H1 (cell line): Measurements from ENCODE around the gene TOR1AIP1. TPM values are rescaled to one million over a fixed set of nuclear protein-coding genes. Genes with fewer than 3 reads are reported as not detected.

ENCODE experiments used
- ASH2L ChIP-seq: fragments of 200-600, 300-600 bp; sonication (generic); IDR thresholded peaks from one replicate; pipeline ENCODE4 v1.7.1; 2017; ENCODE audit warnings: low read length
- BRCA1 ChIP-seq: IDR thresholded peaks from 2 replicates; pipeline ENCODE4 v1.6.1; 2012; ENCODE audit warnings: low read depth, low read length, improper control_type of control experiment
- EZH2 ChIP-seq: fragments of 200-600 bp; sonication (generic); IDR thresholded peaks from 2 replicates; pipeline ENCODE4 v1.7.1; 2012; ENCODE audit warnings: low read depth, mild to moderate bottlenecking, moderate library complexity, low read length, inconsistent platforms; ENCODE audit not compliant: severe bottlenecking
- MAX ChIP-seq: IDR thresholded peaks from 2 replicates; pipeline ENCODE4 v1.6.1; 2012; ENCODE audit warnings: inconsistent platforms
- POLR2A ChIP-seq, 2 experiments: IDR thresholded peaks; 1 replicate in 1 of 2; 2 replicates in 1 of 2; pipeline ENCODE4 v1.6.1; 2011; ENCODE audit warnings: low read depth in 2 of 2, low read length in 2 of 2, mild to moderate bottlenecking in 2 of 2; ENCODE audit errors: control extremely low read depth in 1 of 2
- RAD21 ChIP-seq, 2 experiments: IDR thresholded peaks in 1 of 2; conservative IDR thresholded peaks in 1 of 2; 2 replicates each; pipeline ENCODE4 v1.6.1; 2011; ENCODE audit warnings: low read depth in 2 of 2, low read length in 2 of 2, improper control_type of control experiment in 1 of 2, inconsistent platforms in 1 of 2, mild to moderate bottlenecking in 1 of 2, moderate library complexity in 1 of 2
- RXRA ChIP-seq: IDR thresholded peaks from 2 replicates; pipeline ENCODE4 v1.6.1; 2011; ENCODE audit warnings: low read depth, mild to moderate bottlenecking, low read length, moderate library complexity; ENCODE audit not compliant: insufficient read depth
- SIN3A ChIP-seq, 2 experiments: IDR thresholded peaks in 1 of 2; conservative IDR thresholded peaks in 1 of 2; 2 replicates each; pipeline ENCODE4 v1.6.1; 2011 to 2012; ENCODE audit warnings: low read length in 2 of 2, improper control_type of control experiment in 1 of 2, low read depth in 1 of 2, mild to moderate bottlenecking in 1 of 2
- SP1 ChIP-seq: IDR thresholded peaks from 2 replicates; pipeline ENCODE4 v1.6.1; 2011; ENCODE audit warnings: low read depth, low read length
- SP4 ChIP-seq: IDR thresholded peaks from 2 replicates; pipeline ENCODE4 v1.6.1; 2012; ENCODE audit warnings: low read length, inconsistent platforms
- SUZ12 ChIP-seq: fragments of 200-600 bp; sonication (generic); IDR thresholded peaks from 2 replicates; pipeline ENCODE4 v1.6.1; 2012; ENCODE audit warnings: mild to moderate bottlenecking, inconsistent platforms, low read length, moderate library complexity, mixed read lengths
- TAF1 ChIP-seq: IDR thresholded peaks from 2 replicates; pipeline ENCODE4 v1.6.1; 2011; ENCODE audit warnings: mild to moderate bottlenecking, low read depth, low read length
- TAF7 ChIP-seq: optimal IDR thresholded peaks from 2 replicates; pipeline ENCODE3; 2011; ENCODE audit warnings: low read depth, mild to moderate bottlenecking, inconsistent platforms, low read length, moderate library complexity, borderline replicate concordance
- USF2 ChIP-seq: IDR thresholded peaks from 2 replicates; pipeline ENCODE4 v1.6.1; 2011; ENCODE audit warnings: low read length, improper control_type of control experiment
- ZNF274 ChIP-seq: IDR thresholded peaks from 2 replicates; pipeline ENCODE4 v1.7.0; 2012; ENCODE audit warnings: low read length, borderline replicate concordance; ENCODE audit errors: extremely low read depth
- polyA plus RNA-seq, 7 experiments: library from polyadenylated mRNA; depleted of rRNA in 3 of 7; stranded (reverse) in 5 of 7; unstranded in 2 of 7; fragments of >200 nt in 5 of 7; fragments of 200-250 nt in 2 of 7; gene quantifications; 1 replicate in 5 of 7; 2 replicates in 1 of 7; 4 replicates in 1 of 7; pipeline versions ENCODE4 v1.2.1 to v1.2.3, GENCODE V29; 2011 to 2013; ENCODE audit warnings: missing spikeins in 2 of 7, mixed read lengths in 2 of 7
- total RNA-seq: library from RNA; stranded (reverse); fragmentation: NEBNext Ultra II Directional; extraction: Animal tissue kit (Norgen Biotek cat#: 25700); gene quantifications from 2 replicates; pipeline ENCODE4 v1.2.1, GENCODE V29; 2021
- TF ChIP-seq, protein P1 (sequence below): IDR thresholded peaks from 2 replicates; pipeline ENCODE4 v1.6.1; 2011; ENCODE audit warnings: low read depth, mild to moderate bottlenecking, low read length; ENCODE audit not compliant: insufficient read depth
- TF ChIP-seq, protein P2 (sequence below), 3 experiments: IDR thresholded peaks; 1 replicate in 2 of 3; 2 replicates in 1 of 3; pipeline versions ENCODE4 v1.5.1 to v1.6.1; 2011; ENCODE audit warnings: low read length in 3 of 3, mild to moderate bottlenecking in 3 of 3, inconsistent platforms in 2 of 3, low read depth in 1 of 3, moderate library complexity in 1 of 3; ENCODE audit not compliant: insufficient read depth in 1 of 3; ENCODE audit errors: control extremely low read depth in 1 of 3

Gene TOR1AIP1
- total and polyA plus RNA-seq, 2 of the 8 experiments (the other 6 are each of a cell fraction or from before 2014, with no cell fraction given), result 5.7 to 22.8 TPM

DNA sequence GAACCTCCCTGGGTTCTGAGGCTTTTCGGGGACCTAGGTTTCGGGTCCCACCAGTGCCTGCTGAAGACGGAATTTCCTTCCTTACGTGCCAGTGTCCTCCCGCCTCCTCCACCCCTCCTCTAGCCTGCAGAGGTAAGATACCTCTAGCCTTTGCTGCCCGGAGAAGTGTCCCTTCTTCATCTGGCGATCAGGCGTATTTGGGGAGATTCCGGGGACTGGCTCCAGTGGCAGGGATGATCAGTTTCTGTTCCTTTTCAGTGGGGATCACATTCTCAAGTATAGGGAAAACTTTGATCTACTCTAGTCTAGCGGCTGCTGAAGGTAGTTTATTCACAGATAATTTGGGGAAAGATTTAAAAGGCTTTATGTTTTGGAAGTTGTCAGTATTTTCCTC lies 73.2 kb downstream of the TOR1AIP1 start (continued):
- no peak for TF ChIP-seq SUZ12
- TF ChIP-seq SIN3A (conservative IDR thresholded peaks at IDR 0.05 in 1 of 2, IDR thresholded peaks at IDR 0.05 in 1 of 2; ENCODE audit: low read depth in 1 of 2, low read length in 2 of 2), result 0 out of 4 replicates have a peak, but pooled peaks of 1 of the 2 experiments have one; percentile 25
- no peak for TF ChIP-seq SP4
- TF ChIP-seq SP1, result no peak
- no peak for TF ChIP-seq MAX
- no peak for TF ChIP-seq TAF1
- no peak for TF ChIP-seq EZH2
- no peak for TF ChIP-seq ZNF274
- no peak for TF ChIP-seq TAF7
- no peak; a peak in 2 of 3 replicates for TF ChIP-seq POLR2A (IDR thresholded peaks at IDR 0.05; ENCODE audit: control extremely low read depth in 1 of 2, low read depth in 2 of 2, low read length in 2 of 2)
- no peak for TF ChIP-seq USF2
- no peak for TF ChIP-seq BRCA1
- TF ChIP-seq ASH2L, result no peak
- no peak for TF ChIP-seq RAD21 (IDR thresholded peaks at IDR 0.05 in 1 of 2, conservative IDR thresholded peaks at IDR 0.05 in 1 of 2; ENCODE audit: low read depth in 2 of 2, low read length in 2 of 2)
- TF ChIP-seq, protein P1, sequence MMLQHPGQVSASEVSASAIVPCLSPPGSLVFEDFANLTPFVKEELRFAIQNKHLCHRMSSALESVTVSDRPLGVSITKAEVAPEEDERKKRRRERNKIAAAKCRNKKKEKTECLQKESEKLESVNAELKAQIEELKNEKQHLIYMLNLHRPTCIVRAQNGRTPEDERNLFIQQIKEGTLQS, result no peak
- TF ChIP-seq RXRA, result no peak
- TF ChIP-seq, protein P2, sequence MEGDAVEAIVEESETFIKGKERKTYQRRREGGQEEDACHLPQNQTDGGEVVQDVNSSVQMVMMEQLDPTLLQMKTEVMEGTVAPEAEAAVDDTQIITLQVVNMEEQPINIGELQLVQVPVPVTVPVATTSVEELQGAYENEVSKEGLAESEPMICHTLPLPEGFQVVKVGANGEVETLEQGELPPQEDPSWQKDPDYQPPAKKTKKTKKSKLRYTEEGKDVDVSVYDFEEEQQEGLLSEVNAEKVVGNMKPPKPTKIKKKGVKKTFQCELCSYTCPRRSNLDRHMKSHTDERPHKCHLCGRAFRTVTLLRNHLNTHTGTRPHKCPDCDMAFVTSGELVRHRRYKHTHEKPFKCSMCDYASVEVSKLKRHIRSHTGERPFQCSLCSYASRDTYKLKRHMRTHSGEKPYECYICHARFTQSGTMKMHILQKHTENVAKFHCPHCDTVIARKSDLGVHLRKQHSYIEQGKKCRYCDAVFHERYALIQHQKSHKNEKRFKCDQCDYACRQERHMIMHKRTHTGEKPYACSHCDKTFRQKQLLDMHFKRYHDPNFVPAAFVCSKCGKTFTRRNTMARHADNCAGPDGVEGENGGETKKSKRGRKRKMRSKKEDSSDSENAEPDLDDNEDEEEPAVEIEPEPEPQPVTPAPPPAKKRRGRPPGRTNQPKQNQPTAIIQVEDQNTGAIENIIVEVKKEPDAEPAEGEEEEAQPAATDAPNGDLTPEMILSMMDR (IDR thresholded peaks at IDR 0.05; ENCODE audit: control extremely low read depth in 1 of 3, insufficient read depth in 1 of 3, low read depth in 1 of 3, low read length in 3 of 3), result no peak
- TF ChIP-seq, all 59 proteins: peak for 4
